K562 (cell line): Measurements from ENCODE around the gene APPL2. TPM values are rescaled to one million over a fixed set of nuclear protein-coding genes. Genes with fewer than 3 reads are reported as not detected.

ENCODE experiments used
- ATAC-seq: fragments of 200-7000 bp; cut with Tn5 transposase; 3 replicates; pipeline ENCODE4 v1.9.1; 2020; ENCODE audit warnings: moderate library complexity
- BruUV-seq: library from RNA; stranded (reverse); fragments of 400-500 nt; replicated peaks from 2 replicates; lab custom pipeline; 2021; lab: Mats Ljungman, UMichigan
- CTCF ChIA-PET: fragments of 300-600 bp; formaldehyde crosslinking; extraction: SDS; loops from one replicate; lab custom pipeline; 2021; ENCODE audit warnings: low intra/inter-chr PET ratio; lab: Yijun Ruan, JAX
- POLR2A ChIA-PET: fragments of 300-600, 350-650 bp; sonication (Branson Sonifier 250); formaldehyde crosslinking; extraction: SDS; loops from one replicate; lab custom pipeline; 2021; ENCODE audit warnings: antibody characterized with exemption, inconsistent platforms; lab: Yijun Ruan, JAX
- DNase-seq, 4 experiments: peaks; one replicate each; pipeline versions ENCODE4 v3.0.0 to v3.0.0-alpha.2; 2011 to 2018; ENCODE audit warnings: low spot score in 3 of 4, mixed read lengths in 3 of 4; ENCODE audit errors: extremely low read depth in 1 of 4
- FAIRE-seq: peaks from 2 replicates; lab custom pipeline; 2011; peaks lifted over from hg19 to GRCh38; lab: Jason Lieb, UNC
- H2AFZ ChIP-seq: 2 replicates; pipeline ENCODE4 v1.6.0; 2011; ENCODE audit warnings: low read depth, low read length, control low read depth, inconsistent platforms
- H3K27ac ChIP-seq: fragments of 200-600 bp; 3 replicates; pipeline ENCODE4 v1.8.0; 2011; ENCODE audit warnings: low read depth, mild to moderate bottlenecking, control low read depth, inconsistent platforms, low read length, moderate library complexity, mixed read lengths; ENCODE audit errors: extremely low read depth
- H3K27me3 ChIP-seq, 2 experiments: fragments of 300-600 bp in 1 of 2; 2 replicates in 1 of 2; 3 replicates in 1 of 2; pipeline versions ENCODE4 v1.6.0 to v1.8.0; 2011; ENCODE audit warnings: inconsistent platforms in 2 of 2, low read length in 2 of 2, mild to moderate bottlenecking in 1 of 2, mixed read lengths in 1 of 2, moderate library complexity in 1 of 2; ENCODE audit not compliant: control insufficient read depth in 2 of 2, insufficient read depth in 2 of 2
- H3K36me3 ChIP-seq: fragments of 300-600 bp; 3 replicates; pipeline ENCODE4 v1.8.0; 2011; ENCODE audit warnings: mild to moderate bottlenecking, low read length, inconsistent platforms; ENCODE audit not compliant: control insufficient read depth, insufficient read depth
- H3K4me1 ChIP-seq, 2 experiments: fragments of 200-600 bp in 1 of 2; replicated peaks in 1 of 2; 2 replicates in 1 of 2; 3 replicates in 1 of 2; pipeline versions ENCODE4 v1.5.1 to v1.8.0; 2011; ENCODE audit warnings: inconsistent platforms in 2 of 2, low read length in 2 of 2, mild to moderate bottlenecking in 1 of 2, mixed read lengths in 1 of 2, moderate library complexity in 1 of 2; ENCODE audit not compliant: control insufficient read depth in 2 of 2, insufficient read depth in 2 of 2
- H3K4me2 ChIP-seq: 2 replicates; pipeline ENCODE4 v1.6.1; 2011; ENCODE audit warnings: low read length, control low read depth, inconsistent platforms, mixed read lengths; ENCODE audit not compliant: insufficient read depth
- H3K4me3 ChIP-seq: fragments of 200-600 bp; sonication (generic), shearing (Covaris generic); 2 replicates; pipeline ENCODE4 v1.5.1; 2016; ENCODE audit warnings: control low read depth, inconsistent platforms
- H3K79me2 ChIP-seq: fragments of 200-600 bp; 3 replicates; pipeline ENCODE4 v1.8.0; 2011; ENCODE audit warnings: low read length, inconsistent platforms; ENCODE audit not compliant: control insufficient read depth, insufficient read depth
- H3K9ac ChIP-seq, 2 experiments: 2 replicates each; pipeline versions ENCODE4 v1.6.0 to v1.6.1; 2011; ENCODE audit warnings: low read depth in 2 of 2, low read length in 2 of 2, control low read depth in 1 of 2, inconsistent platforms in 1 of 2, mild to moderate bottlenecking in 1 of 2, mixed read lengths in 1 of 2; ENCODE audit not compliant: insufficient read depth in 1 of 2
- H3K9me1 ChIP-seq: one replicate; pipeline ENCODE4 v1.6.0; 2011; ENCODE audit warnings: inconsistent platforms, mild to moderate bottlenecking, low read length, moderate library complexity; ENCODE audit not compliant: control insufficient read depth, insufficient read depth
- H3K9me3 ChIP-seq: replicated peaks from 2 replicates; pipeline ENCODE4 v1.5.1; 2011; ENCODE audit warnings: low read depth, low read length, inconsistent platforms; ENCODE audit not compliant: control insufficient read depth, insufficient read depth
- H4K20me1 ChIP-seq: replicated peaks from 2 replicates; pipeline ENCODE4 v1.6.1; 2011; ENCODE audit warnings: low read length, inconsistent platforms, mixed read lengths; ENCODE audit not compliant: control insufficient read depth, insufficient read depth
- FOSL1 ChIP-seq: fragments of 200-800 bp; sonication (Bioruptor generic); conservative IDR thresholded peaks from 2 replicates; pipeline ENCODE4 v1.6.1; 2016; ENCODE audit warnings: missing genetic modification characterization, missing compliant biosample characterization
- JUND ChIP-seq, 2 experiments: IDR thresholded peaks; 2 replicates in 1 of 2; 3 replicates in 1 of 2; pipeline ENCODE4 v1.6.1; 2011; ENCODE audit warnings: borderline replicate concordance in 2 of 2, low read depth in 2 of 2, low read length in 2 of 2, improper control_type of control experiment in 1 of 2, missing biosample characterization in 1 of 2, missing genetic modification characterization in 1 of 2, missing genetic modification reagents in 1 of 2
- KHSRP ChIP-seq: fragments of 450-650 bp; IDR thresholded peaks from 2 replicates; pipeline ENCODE4 v1.6.1; 2017
- WGBS: fragments of 100-300 bp; shearing (Covaris generic); methylation state at CpG from one replicate; pipeline ENCODE4 v1.1.6; 2016; ENCODE audit warnings: low coverage, mixed read lengths; ENCODE audit not compliant: insufficient coverage; ENCODE audit errors: missing lambda C conversion rate; 5-methylcytosine and 5-hydroxymethylcytosine counted together
- in situ Hi-C: fragments of 300-500 bp; cut with MboI; formaldehyde crosslinking; loops from 4 replicates; pipeline ENCODE4 v1.15.0; 2018; ENCODE audit warnings: inconsistent platforms, mixed read lengths
- intact Hi-C: fragments of 100-400 bp; cut with micrococcal nuclease; formaldehyde crosslinking; loops from 2 replicates; pipeline ENCODE4 v1.14.2; 2022
- polyA plus RNA-seq, 8 experiments: library from polyadenylated mRNA; depleted of rRNA in 4 of 8; stranded (reverse) in 5 of 8; unstranded in 3 of 8; fragments of >200 nt; fragmentation: Nextera tagmentation in 2 of 8; fragmentation: Illumina TruSeq in 1 of 8; extraction: Ambion mirVana in 2 of 8; extraction: Trizol in 1 of 8; gene quantifications; 2 replicates each; pipeline versions ENCODE4 v1.2.1 to v1.2.3, GENCODE V29; 2011 to 2014; ENCODE audit warnings: inconsistent platforms in 1 of 8, missing spikeins in 1 of 8
- total RNA-seq, 7 experiments: library from RNA; depleted of rRNA in 6 of 7; stranded (reverse); fragments of >200 nt in 6 of 7; fragmentation: Illumina TruSeq in 2 of 7; extraction: Trizol in 2 of 7; gene quantifications; 2 replicates each; pipeline versions ENCODE4 v1.2.1 to v1.2.3, GENCODE V29; 2011 to 2021; ENCODE audit warnings: low replicate concordance in 1 of 7
- TF ChIP-seq, protein P1 (sequence below), 2 experiments: fragments of 450-650 bp in 1 of 2; sonication (generic) in 1 of 2; formaldehyde crosslinking in 1 of 2; IDR thresholded peaks in 1 of 2; conservative IDR thresholded peaks in 1 of 2; 2 replicates each; pipeline versions ENCODE4 v1.6.1 to v1.8.1; 2016 to 2023; ENCODE audit warnings: mild to moderate bottlenecking in 2 of 2, moderate library complexity in 2 of 2, inconsistent platforms in 1 of 2, missing genetic modification reagents in 1 of 2

The APPL2 gene
- total and polyA plus RNA-seq, 9 of the 15 experiments (the other 6 are each of a cell fraction or from before 2014, with no cell fraction given), result 2.1 to 14.4 (median 8.2) TPM

DNA sequence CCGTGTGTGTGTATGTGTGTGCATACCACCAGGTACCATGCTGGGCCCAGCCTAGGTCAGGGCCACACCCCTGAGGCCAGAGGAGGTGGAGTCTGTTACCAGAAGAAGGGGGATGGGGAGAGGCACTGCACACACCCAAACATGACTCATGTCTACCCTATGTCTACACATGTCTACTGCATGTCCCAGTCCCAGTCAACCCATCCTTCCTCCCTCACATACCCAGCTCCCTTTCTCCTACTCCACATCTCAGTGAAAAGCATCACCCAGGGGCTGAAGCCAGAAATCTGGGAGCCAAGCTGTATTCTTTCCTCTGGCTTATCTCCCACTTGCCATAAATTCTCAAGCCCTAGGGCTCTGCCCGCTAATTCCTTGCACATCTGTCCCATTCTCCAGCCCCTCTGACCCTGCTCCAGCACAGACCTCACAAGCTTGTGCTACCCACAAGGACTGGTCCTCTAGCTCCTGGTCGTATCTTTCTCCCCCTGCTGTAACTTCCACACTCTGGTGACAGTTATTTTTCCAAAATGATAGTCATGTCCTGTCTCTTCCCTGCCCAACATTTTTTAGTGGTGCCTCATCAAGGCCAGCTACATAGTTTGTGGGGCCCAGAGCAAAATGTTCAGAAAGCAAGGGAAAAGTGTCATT is 18.0 kb upstream of the APPL2 start:
- Histone ChIP-seq H3K27me3 (peaks cover under 1 to 7% of the 10 kb centered on the region in 2 experiments; a peak in 3 of 5 replicates), H3K36me3 (no peaks in the 10 kb centered on the region), H4K20me1 (no peaks in the 10 kb centered on the region), H3K79me2 (no peaks in the 10 kb centered on the region), H2AFZ (no peak overlapping the region), H3K27ac (no peak overlapping the region), H3K9ac (no peak overlapping the region), H3K4me3 (no peak overlapping the region), H3K9me3 (no peaks in the 10 kb centered on the region), H3K9me1 (no peaks in the 10 kb centered on the region), H3K4me1 (peaks cover 0 to 10% of the 10 kb centered on the region in 2 experiments; a peak in 2 of 5 replicates), H3K4me2 (no peak overlapping the region)
- intact Hi-C loops, result no loop called here
- ATAC-seq (peak; percentile 87), DNase-seq (peak in 3 of 4 experiments; percentile 18 to 35 (median 18)), FAIRE-seq (no peak)
- POLR2A ChIA-PET, result no interaction called here
- in situ Hi-C loops, result no loop called here
- TF ChIP-seq FOSL1 (tag), result 0 out of 2 replicates have a peak, but pooled peaks have one; percentile 37
- TF ChIP-seq JUND (IDR thresholded peaks at IDR 0.05; ENCODE audit: borderline replicate concordance, low read depth, low read length), result 0 out of 2 replicates have a peak, but pooled peaks have one; percentile 29
- peak; percentile 68; the same call in 2 of the 3 replicates for TF ChIP-seq JUND (tag; IDR thresholded peaks at IDR 0.05; ENCODE audit: borderline replicate concordance, low read depth, low read length)
- TF ChIP-seq, protein P1, sequence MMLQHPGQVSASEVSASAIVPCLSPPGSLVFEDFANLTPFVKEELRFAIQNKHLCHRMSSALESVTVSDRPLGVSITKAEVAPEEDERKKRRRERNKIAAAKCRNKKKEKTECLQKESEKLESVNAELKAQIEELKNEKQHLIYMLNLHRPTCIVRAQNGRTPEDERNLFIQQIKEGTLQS (IDR thresholded peaks at IDR 0.05), result 0 out of 2 replicates have a peak, but pooled peaks have one; percentile 10
- TF ChIP-seq, protein P1 (CRISPR knock-in tag; conservative IDR thresholded peaks at IDR 0.05), result no peak
- TF ChIP-seq KHSRP, result no peak
- no TSS peak for BruUV-seq
- WGBS, result 8% methylated on average over 3 of the region's 3 CpGs
- CTCF ChIA-PET, result no interaction called here
